Sigmoid colon (tissue), 7 donors: Measurements from ENCODE around the gene PDE5A. TPM values are rescaled to one million over a fixed set of nuclear protein-coding genes. Genes with fewer than 3 reads are reported as not detected.

Experiments
- DNase-seq: peaks from one replicate; pipeline ENCODE4 v3.0.0-alpha.2; 2019
- H3K27ac ChIP-seq, 4 donors: fragments of 200-600 bp; sonication (generic); one replicate each; pipeline ENCODE4 v1.5.1; 2016 to 2019; ENCODE audit warnings: mild to moderate bottlenecking in 1 of 4
- H3K27me3 ChIP-seq, 3 donors: fragments of 200-600 bp; sonication (generic); one replicate each; pipeline ENCODE4 v1.5.1; 2019; ENCODE audit warnings: mild to moderate bottlenecking in 1 of 3
- H3K36me3 ChIP-seq, 4 donors: fragments of 200-600 bp; sonication (generic); one replicate each; pipeline ENCODE4 v1.5.1; 2016 to 2019
- H3K4me1 ChIP-seq, 4 donors: fragments of 200-600 bp; sonication (generic); one replicate each; pipeline ENCODE4 v1.5.1; 2017 to 2019
- H3K4me3 ChIP-seq, 4 donors: fragments of 200-600 bp; sonication (generic); one replicate each; pipeline ENCODE4 v1.5.1; 2017 to 2019; ENCODE audit warnings: mild to moderate bottlenecking in 2 of 4, moderate library complexity in 1 of 4
- H3K9me3 ChIP-seq, 4 donors: fragments of 200-600 bp in 3 of 4; sonication (generic) in 3 of 4; one replicate each; pipeline versions ENCODE4 v1.5.1 to v1.6.1; 2013 to 2019
- CTCF ChIP-seq, 4 experiments: fragments of 450-650 bp in 3 of 4; fragments of 200-600 bp in 1 of 4; IDR thresholded peaks; one replicate each; pipeline ENCODE4 v1.5.1; 2016 to 2019; ENCODE audit warnings: antibody characterized with exemption in 4 of 4, mild to moderate bottlenecking in 3 of 4, moderate library complexity in 2 of 4
- EP300 ChIP-seq, 4 donors: sonication (generic); formaldehyde crosslinking; IDR thresholded peaks; one replicate each; pipeline ENCODE4 v1.6.1; 2017; ENCODE audit warnings: antibody characterized with exemption in 4 of 4
- POLR2A ChIP-seq, 2 donors: fragments of 450-650 bp; IDR thresholded peaks; one replicate each; pipeline ENCODE4 v1.6.1; 2016; ENCODE audit warnings: antibody characterized with exemption in 2 of 2, mild to moderate bottlenecking in 2 of 2, moderate library complexity in 2 of 2
- POLR2AphosphoS5 ChIP-seq, 4 donors: sonication (generic); formaldehyde crosslinking; IDR thresholded peaks; one replicate each; pipeline ENCODE4 v1.6.1; 2017; ENCODE audit warnings: antibody characterized with exemption in 4 of 4
- WGBS, 2 donors: extraction: QIAGEN DNeasy Blood & Tissue Kit; methylation state at CpG; one replicate each; pipeline ENCODE4 v1.1.7; 2013; 5-methylcytosine and 5-hydroxymethylcytosine counted together
- intact Hi-C: fragments of 100-400 bp; cut with DNase I; formaldehyde crosslinking; loops from one replicate; pipeline ENCODE4 v1.15.1; 2023
- polyA plus RNA-seq, 3 donors: library from polyadenylated mRNA; stranded (reverse); fragments of 200-250 nt; gene quantifications; one replicate each; pipeline ENCODE4 v1.2.3, GENCODE V29; 2013
- total RNA-seq, 4 donors: library from RNA; depleted of rRNA; stranded (reverse); fragments of >200 nt; gene quantifications; one replicate each; pipeline ENCODE4 v1.1.0, GENCODE V29; 2016
- donor health status: healthy with polysubstance abuse.
- donor health status: Bipolar disorder and iron deficiency.
- donor health status: healthy.

PDE5A gene
- total and polyA plus RNA-seq, 7 donors = 5.5 to 209 (median 138) TPM

GRCh38 chr4:119489305-119489704 lies 139.3 kb downstream of the PDE5A start:
- Histone ChIP-seq H3K9me3 (no peaks in the 10 kb centered on the region), H3K4me3 (no peak overlapping the region), H3K27me3 (no peaks in the 10 kb centered on the region), H3K27ac (no peak overlapping the region), H3K36me3 (peaks cover 0 to 6% (median 0%) of the 10 kb centered on the region in 4 donors), H3K4me1 (peaks cover 0 to 4% (median 0%) of the 10 kb centered on the region in 4 donors)
- TF ChIP-seq POLR2A (IDR thresholded peaks at IDR 0.05) (no peak), POLR2AphosphoS5 (IDR thresholded peaks at IDR 0.05) (no peak), EP300 (IDR thresholded peaks at IDR 0.05) (no peak), CTCF (IDR thresholded peaks at IDR 0.05) (no peak)
- intact Hi-C loops = no loop called here
- DNase-seq = no peak
- WGBS, 2 donors = 85 to 88% methylated on average over 3 of the region's 3 CpGs

- no peaks in the 10 kb centered on the region for H3K9me3 ChIP-seq
- H3K4me1 ChIP-seq = no peaks in the 10 kb centered on the region
- H3K27me3 ChIP-seq = no peaks in the 10 kb centered on the region
- H3K4me3 ChIP-seq = no peak overlapping the region
- intact Hi-C loops = no loop called here
- no peak for DNase-seq
- TF ChIP-seq POLR2AphosphoS5 (IDR thresholded peaks at IDR 0.05) = no peak
- no peak for TF ChIP-seq POLR2A (IDR thresholded peaks at IDR 0.05)
- TF ChIP-seq EP300 (IDR thresholded peaks at IDR 0.05) = no peak
- no peak for TF ChIP-seq CTCF (IDR thresholded peaks at IDR 0.05)
- peaks cover 0 to 18% (median 0%) of the 10 kb centered on the region in 4 donors for H3K36me3 ChIP-seq
- H3K27ac ChIP-seq = no peak overlapping the region
- WGBS, 2 donors = 78 to 94% methylated on average over 1 of the region's 1 CpG
These were observed 148.3 kb downstream of the PDE5A start for GRCh38 chr4:119480331-119480730.

GRCh38 chr4:119479835-119480234 lies 148.8 kb downstream of the PDE5A start:
- peaks cover 0 to 18% (median 0%) of the 10 kb centered on the region in 4 donors for H3K36me3 ChIP-seq
- intact Hi-C loops = no loop called here
- no peaks in the 10 kb centered on the region for H3K27me3 ChIP-seq
- H3K4me3 ChIP-seq = no peak overlapping the region
- H3K9me3 ChIP-seq = no peaks in the 10 kb centered on the region
- no peak for DNase-seq
- TF ChIP-seq POLR2AphosphoS5 (IDR thresholded peaks at IDR 0.05) = no peak
- no peak for TF ChIP-seq EP300 (IDR thresholded peaks at IDR 0.05)
- TF ChIP-seq POLR2A (IDR thresholded peaks at IDR 0.05) = no peak
- no peak for TF ChIP-seq CTCF (IDR thresholded peaks at IDR 0.05)
- no peaks in the 10 kb centered on the region for H3K4me1 ChIP-seq
- no peak overlapping the region for H3K27ac ChIP-seq

GRCh38 chr4:119479180-119479808 lies 149.3 kb downstream of the PDE5A start:
- intact Hi-C loops = no loop called here
- DNase-seq = no peak
- peaks cover 0 to 18% (median 0%) of the 10 kb centered on the region in 4 donors for H3K36me3 ChIP-seq
- no peak overlapping the region for H3K27ac ChIP-seq
- no peaks in the 10 kb centered on the region for H3K4me1 ChIP-seq
- no peak for TF ChIP-seq EP300 (IDR thresholded peaks at IDR 0.05)
- TF ChIP-seq POLR2AphosphoS5 (IDR thresholded peaks at IDR 0.05) = no peak
- no peak for TF ChIP-seq POLR2A (IDR thresholded peaks at IDR 0.05)
- no peak for TF ChIP-seq CTCF (IDR thresholded peaks at IDR 0.05)
- H3K27me3 ChIP-seq = no peaks in the 10 kb centered on the region
- H3K4me3 ChIP-seq = no peak overlapping the region
- H3K9me3 ChIP-seq = no peaks in the 10 kb centered on the region
- 28 to 66% methylated on average over 2 of the region's 2 CpGs for WGBS, 2 donors
